ENCODE data around the gene MACROD1. TPM values are rescaled to one million over a fixed set of nuclear protein-coding genes. Genes with fewer than 3 reads are reported as not detected.
"Not testable (repeated sequence)": the region's sequence is repeated elsewhere in the genome, so short reads cannot be mapped to it uniquely, and the experiment has no call there.

Gene MACROD1
- total RNA-seq, 4 donors from 2014 or later = 28.8 to 70.7 (median 33.7) TPM

DNA sequence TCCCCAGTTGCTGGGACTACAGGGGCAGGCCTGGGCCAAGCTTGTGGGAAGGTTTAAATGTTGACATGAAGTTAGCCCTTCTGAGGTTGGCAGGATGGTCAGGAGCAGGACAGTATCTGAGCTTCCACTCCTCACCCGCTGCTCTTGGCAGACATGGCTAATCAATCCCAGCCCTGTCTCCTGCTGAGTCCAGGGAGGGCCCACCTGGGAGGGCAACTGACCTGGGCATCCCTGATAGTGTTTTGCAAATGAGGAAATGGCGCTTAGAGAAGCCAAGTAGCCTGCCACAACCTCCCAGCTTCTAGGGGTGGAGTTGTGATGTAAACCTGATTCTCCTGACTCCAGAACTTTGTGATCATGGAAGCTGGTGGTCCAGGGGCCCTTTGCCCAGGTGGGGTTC, 113.5 kb downstream of the MACROD1 start:
- H3K27ac ChIP-seq (replicated peaks in 1 of 4) = no peak overlapping the region
- DNase-seq (ENCODE audit: extremely low spot score) = no peak
- no peak for TF ChIP-seq POLR2A (IDR thresholded peaks at IDR 0.05; ENCODE audit: low read depth)
- no peak for TF ChIP-seq EP300 (IDR thresholded peaks at IDR 0.05)
- TF ChIP-seq CTCF (IDR thresholded peaks at IDR 0.05) = no peak
- H3K27me3 ChIP-seq = no peaks in the 10 kb centered on the region
- H3K36me3 ChIP-seq = no peaks in the 10 kb centered on the region
- no peak overlapping the region for H3K4me3 ChIP-seq
- H3K4me1 ChIP-seq = peaks cover 14 to 37% (median 20%) of the 10 kb centered on the region in 4 donors
- H3K9me3 ChIP-seq = no peaks in the 10 kb centered on the region
- intact Hi-C loops (cut with DNase I) = no loop called here
- 100% methylated on average over 2 of the region's 2 CpGs for WGBS

DNA sequence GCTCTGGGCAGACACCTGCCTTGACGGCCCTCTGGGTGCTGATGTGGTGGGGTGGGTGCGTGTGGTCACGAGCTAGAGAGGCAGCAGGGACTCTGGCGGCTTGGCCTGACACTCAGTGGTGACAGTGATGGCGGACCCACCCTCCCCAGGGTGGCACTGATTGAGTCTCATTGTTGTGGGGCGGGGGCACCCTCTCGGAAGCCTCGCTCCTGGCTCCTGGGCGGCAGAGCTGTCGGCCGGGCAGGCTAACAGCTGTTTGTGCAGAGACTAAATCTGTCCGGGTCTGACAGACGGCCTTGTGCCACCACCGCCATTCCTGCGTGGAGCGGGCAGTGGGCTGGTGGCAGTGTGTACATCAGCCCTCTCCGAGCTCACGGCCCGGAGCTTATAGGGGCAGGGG, 114.6 kb downstream of the MACROD1 start:
- Histone ChIP-seq H3K27ac (replicated peaks in 1 of 4) (no peak overlapping the region), H3K4me1 (peaks cover 13 to 32% (median 16%) of the 10 kb centered on the region in 4 donors), H3K4me3 (no peak overlapping the region), H3K27me3 (no peaks in the 10 kb centered on the region), H3K36me3 (no peaks in the 10 kb centered on the region), H3K9me3 (no peaks in the 10 kb centered on the region)
- WGBS = 99% methylated on average over 14 of the region's 19 CpGs
- TF ChIP-seq CTCF (IDR thresholded peaks at IDR 0.05) = no peak
- TF ChIP-seq POLR2AphosphoS5 (IDR thresholded peaks at IDR 0.05) = no peak
- TF ChIP-seq POLR2A (IDR thresholded peaks at IDR 0.05; ENCODE audit: low read depth) = no peak
- TF ChIP-seq EP300 (IDR thresholded peaks at IDR 0.05) = no peak
- intact Hi-C loops (cut with DNase I) = no loop called here
- no peak for DNase-seq (ENCODE audit: extremely low spot score)

GRCh38 chr11:64049509-64049908, 116.4 kb downstream of the MACROD1 start:
- H3K4me1 ChIP-seq = peaks cover 0 to 18% (median 1%) of the 10 kb centered on the region in 4 donors
- H3K36me3 ChIP-seq = no peaks in the 10 kb centered on the region
- no peak overlapping the region for H3K4me3 ChIP-seq
- WGBS = 77% methylated on average over 4 of the region's 8 CpGs
- peak overlapping the region in 1 of 4 donors; percentile 7 for H3K27ac ChIP-seq (replicated peaks in 1 of 4)
- no peaks in the 10 kb centered on the region for H3K27me3 ChIP-seq
- DNase-seq (ENCODE audit: extremely low spot score) = no peak
- TF ChIP-seq EP300 (IDR thresholded peaks at IDR 0.05) (no peak), POLR2A (IDR thresholded peaks at IDR 0.05; ENCODE audit: low read depth) (no peak)
- intact Hi-C loops (cut with DNase I) = no loop called here
- no peaks in the 10 kb centered on the region for H3K9me3 ChIP-seq

GRCh38 chr11:64048042-64048854, 117.7 kb downstream of the MACROD1 start:
- Histone ChIP-seq H3K27me3 (no peaks in the 10 kb centered on the region), H3K27ac (replicated peaks in 1 of 4) (peak overlapping the region in 1 of 4 donors; percentile 15)
- DNase-seq (ENCODE audit: extremely low spot score) = no peak

GRCh38 chr11:64047373-64047772, 118.5 kb downstream of the MACROD1 start:
- WGBS = 91% methylated on average over 8 of the region's 8 CpGs
- H3K27me3 ChIP-seq; H3K36me3 ChIP-seq; DNase-seq (ENCODE audit: extremely low spot score); H3K9me3 ChIP-seq; H3K4me3 ChIP-seq; H3K27ac ChIP-seq (replicated peaks in 1 of 4); intact Hi-C loops (cut with DNase I): not testable (repeated sequence)
- H3K4me1 ChIP-seq = peaks cover 0 to 18% (median 0%) of the 10 kb centered on the region in 4 donors

More at GRCh38 chr11:64048042-64048854, 117.7 kb downstream of the MACROD1 start:
- Histone ChIP-seq H3K36me3 (no peaks in the 10 kb centered on the region), H3K4me1 (peaks cover 0 to 18% (median 0%) of the 10 kb centered on the region in 4 donors), H3K9me3 (no peaks in the 10 kb centered on the region), H3K4me3 (no peak overlapping the region)
- no peak for TF ChIP-seq CTCF (IDR thresholded peaks at IDR 0.05)
- TF ChIP-seq POLR2AphosphoS5 (IDR thresholded peaks at IDR 0.05) = peak in 1 of 2 donors; percentile 10
- TF ChIP-seq EP300 (IDR thresholded peaks at IDR 0.05) = no peak
- TF ChIP-seq POLR2A (IDR thresholded peaks at IDR 0.05; ENCODE audit: low read depth) = no peak
- 96% methylated on average over 7 of the region's 19 CpGs for WGBS
- intact Hi-C loops (cut with DNase I) = no loop called here

Measured in esophagus muscularis mucosa (tissue), 4 donors.